22Rv1 (cell line): ENCODE measurements around the gene DGKB.

Source experiments
- CTCF ChIP-seq: fragments of 450-650 bp; IDR thresholded peaks from 2 replicates; pipeline ENCODE4 v1.5.1; 2017; ENCODE audit warnings: mild to moderate bottlenecking
- ZFX ChIP-seq: fragments of 450-650 bp; IDR thresholded peaks from 2 replicates; pipeline ENCODE4 v1.6.1; 2017; ENCODE audit warnings: antibody characterized with exemption, borderline replicate concordance

GRCh38 chr7:14521183-14521582, 381.4 kb downstream of the DGKB start:
- TF ChIP-seq CTCF, result no peak
- no peak for TF ChIP-seq ZFX
